Measurements from ENCODE around the gene SPOPL.

DNA sequence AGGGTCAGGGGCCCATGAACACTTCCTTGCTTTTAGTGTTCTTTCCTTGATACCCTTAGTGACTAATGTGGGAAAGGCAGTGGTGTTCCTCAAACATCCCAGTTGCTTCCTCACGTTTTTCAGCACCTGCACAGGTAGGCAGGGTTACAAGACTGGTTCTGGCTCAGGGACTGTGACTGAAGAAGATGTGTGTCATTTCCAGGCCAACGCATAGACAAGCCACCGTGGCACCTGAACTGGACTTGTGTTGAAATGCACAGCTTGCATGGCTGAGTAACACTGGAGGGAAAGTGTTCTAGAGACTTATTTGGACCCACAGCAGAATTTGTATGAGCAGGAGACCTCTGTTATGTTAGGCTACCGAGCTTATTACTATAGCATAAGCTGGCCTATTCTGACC, 107.9 kb downstream of the SPOPL start:
- TF ChIP-seq POLR2A (IDR thresholded peaks at IDR 0.05; ENCODE audit: low read length), result no peak
- TF ChIP-seq EHMT2 (IDR thresholded peaks at IDR 0.05; ENCODE audit: low read depth), result no peak
- TF ChIP-seq, protein P1, sequence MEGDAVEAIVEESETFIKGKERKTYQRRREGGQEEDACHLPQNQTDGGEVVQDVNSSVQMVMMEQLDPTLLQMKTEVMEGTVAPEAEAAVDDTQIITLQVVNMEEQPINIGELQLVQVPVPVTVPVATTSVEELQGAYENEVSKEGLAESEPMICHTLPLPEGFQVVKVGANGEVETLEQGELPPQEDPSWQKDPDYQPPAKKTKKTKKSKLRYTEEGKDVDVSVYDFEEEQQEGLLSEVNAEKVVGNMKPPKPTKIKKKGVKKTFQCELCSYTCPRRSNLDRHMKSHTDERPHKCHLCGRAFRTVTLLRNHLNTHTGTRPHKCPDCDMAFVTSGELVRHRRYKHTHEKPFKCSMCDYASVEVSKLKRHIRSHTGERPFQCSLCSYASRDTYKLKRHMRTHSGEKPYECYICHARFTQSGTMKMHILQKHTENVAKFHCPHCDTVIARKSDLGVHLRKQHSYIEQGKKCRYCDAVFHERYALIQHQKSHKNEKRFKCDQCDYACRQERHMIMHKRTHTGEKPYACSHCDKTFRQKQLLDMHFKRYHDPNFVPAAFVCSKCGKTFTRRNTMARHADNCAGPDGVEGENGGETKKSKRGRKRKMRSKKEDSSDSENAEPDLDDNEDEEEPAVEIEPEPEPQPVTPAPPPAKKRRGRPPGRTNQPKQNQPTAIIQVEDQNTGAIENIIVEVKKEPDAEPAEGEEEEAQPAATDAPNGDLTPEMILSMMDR (IDR thresholded peaks at IDR 0.05), result no peak
- TF ChIP-seq KDM1A (IDR thresholded peaks at IDR 0.05; ENCODE audit: low read depth), result no peak
- TF ChIP-seq ESRRA (IDR thresholded peaks at IDR 0.05; ENCODE audit: borderline replicate concordance, low read length), result no peak
- no peak for TF ChIP-seq EP300 (IDR thresholded peaks at IDR 0.05)
- TF ChIP-seq RAD21 (conservative IDR thresholded peaks at IDR 0.05 in 1 of 2, IDR thresholded peaks at IDR 0.05 in 1 of 2), result no peak
- TF ChIP-seq SREBF2 (IDR thresholded peaks at IDR 0.05), result no peak
- TF ChIP-seq, protein P2, sequence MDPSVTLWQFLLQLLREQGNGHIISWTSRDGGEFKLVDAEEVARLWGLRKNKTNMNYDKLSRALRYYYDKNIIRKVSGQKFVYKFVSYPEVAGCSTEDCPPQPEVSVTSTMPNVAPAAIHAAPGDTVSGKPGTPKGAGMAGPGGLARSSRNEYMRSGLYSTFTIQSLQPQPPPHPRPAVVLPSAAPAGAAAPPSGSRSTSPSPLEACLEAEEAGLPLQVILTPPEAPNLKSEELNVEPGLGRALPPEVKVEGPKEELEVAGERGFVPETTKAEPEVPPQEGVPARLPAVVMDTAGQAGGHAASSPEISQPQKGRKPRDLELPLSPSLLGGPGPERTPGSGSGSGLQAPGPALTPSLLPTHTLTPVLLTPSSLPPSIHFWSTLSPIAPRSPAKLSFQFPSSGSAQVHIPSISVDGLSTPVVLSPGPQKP (IDR thresholded peaks at IDR 0.05; ENCODE audit: low read depth, low read length), result no peak
- no peak for TF ChIP-seq FOSB (CRISPR knock-in tag; IDR thresholded peaks at IDR 0.05)
- no peak for TF ChIP-seq POLR2AphosphoS2 (conservative IDR thresholded peaks at IDR 0.05; ENCODE audit: low read length)
- no peak for TF ChIP-seq REST (IDR thresholded peaks at IDR 0.05)
- no peak for TF ChIP-seq JUNB (IDR thresholded peaks at IDR 0.05)
- TF ChIP-seq CEBPB (IDR thresholded peaks at IDR 0.05), result no peak
